ENCODE measurements around the gene DPF3. TPM values are rescaled to one million over a fixed set of nuclear protein-coding genes. Genes with fewer than 3 reads are reported as not detected.

Gene DPF3
- polyA plus RNA-seq, 2 donors, result 0.16 to 0.37 TPM

- H3K27ac ChIP-seq (ENCODE audit: low read depth in 2 of 2, low read length in 1 of 2), result no peak overlapping the region
- H3K4me1 ChIP-seq (ENCODE audit: control insufficient read depth in 2 of 2, insufficient read depth in 2 of 2, low read length in 1 of 2), result no peaks in the 10 kb centered on the region
- no peaks in the 10 kb centered on the region for H3K36me3 ChIP-seq (ENCODE audit: control insufficient read depth in 2 of 2, insufficient read depth in 2 of 2, low read length in 1 of 2)
- no peaks in the 10 kb centered on the region for H3K27me3 ChIP-seq (ENCODE audit: control insufficient read depth in 1 of 2, insufficient read depth in 2 of 2, low read length in 2 of 2)
- H3K4me3 ChIP-seq (ENCODE audit: low read depth in 1 of 2, low read length in 2 of 2), result no peak overlapping the region
- no peaks in the 10 kb centered on the region for H3K9me3 ChIP-seq (ENCODE audit: control insufficient read depth in 2 of 2, insufficient read depth in 1 of 2, low read depth in 1 of 2, low read length in 1 of 2)
- 67 to 71% methylated on average over 14 of the region's 14 CpGs for WGBS, 2 donors
Observed at GRCh38 chr14:72736786-72737559, 156.9 kb downstream of the DPF3 start.

GRCh38 chr14:72736308-72736707 lies 157.6 kb downstream of the DPF3 start:
- Histone ChIP-seq H3K4me3 (ENCODE audit: low read depth in 1 of 2, low read length in 2 of 2) (no peak overlapping the region), H3K27ac (ENCODE audit: low read depth in 2 of 2, low read length in 1 of 2) (no peak overlapping the region), H3K9me3 (ENCODE audit: control insufficient read depth in 2 of 2, insufficient read depth in 1 of 2, low read depth in 1 of 2, low read length in 1 of 2) (no peaks in the 10 kb centered on the region), H3K4me1 (ENCODE audit: control insufficient read depth in 2 of 2, insufficient read depth in 2 of 2, low read length in 1 of 2) (no peaks in the 10 kb centered on the region), H3K36me3 (ENCODE audit: control insufficient read depth in 2 of 2, insufficient read depth in 2 of 2, low read length in 1 of 2) (no peaks in the 10 kb centered on the region), H3K27me3 (ENCODE audit: control insufficient read depth in 1 of 2, insufficient read depth in 2 of 2, low read length in 2 of 2) (no peaks in the 10 kb centered on the region)
- 76 to 77% methylated on average over 3 of the region's 3 CpGs for WGBS, 2 donors

- Histone ChIP-seq H3K4me1 (ENCODE audit: control insufficient read depth in 2 of 2, insufficient read depth in 2 of 2, low read length in 1 of 2) (no peaks in the 10 kb centered on the region), H3K4me3 (ENCODE audit: low read depth in 1 of 2, low read length in 2 of 2) (no peak overlapping the region), H3K36me3 (ENCODE audit: control insufficient read depth in 2 of 2, insufficient read depth in 2 of 2, low read length in 1 of 2) (no peaks in the 10 kb centered on the region), H3K9me3 (ENCODE audit: control insufficient read depth in 2 of 2, insufficient read depth in 1 of 2, low read depth in 1 of 2, low read length in 1 of 2) (no peaks in the 10 kb centered on the region), H3K27ac (ENCODE audit: low read depth in 2 of 2, low read length in 1 of 2) (no peak overlapping the region), H3K27me3 (ENCODE audit: control insufficient read depth in 1 of 2, insufficient read depth in 2 of 2, low read length in 2 of 2) (no peaks in the 10 kb centered on the region)
- WGBS, 2 donors, result 87 to 88% methylated on average over 16 of the region's 16 CpGs
Observed at GRCh38 chr14:72732022-72732780, 161.7 kb downstream of the DPF3 start.

DNA sequence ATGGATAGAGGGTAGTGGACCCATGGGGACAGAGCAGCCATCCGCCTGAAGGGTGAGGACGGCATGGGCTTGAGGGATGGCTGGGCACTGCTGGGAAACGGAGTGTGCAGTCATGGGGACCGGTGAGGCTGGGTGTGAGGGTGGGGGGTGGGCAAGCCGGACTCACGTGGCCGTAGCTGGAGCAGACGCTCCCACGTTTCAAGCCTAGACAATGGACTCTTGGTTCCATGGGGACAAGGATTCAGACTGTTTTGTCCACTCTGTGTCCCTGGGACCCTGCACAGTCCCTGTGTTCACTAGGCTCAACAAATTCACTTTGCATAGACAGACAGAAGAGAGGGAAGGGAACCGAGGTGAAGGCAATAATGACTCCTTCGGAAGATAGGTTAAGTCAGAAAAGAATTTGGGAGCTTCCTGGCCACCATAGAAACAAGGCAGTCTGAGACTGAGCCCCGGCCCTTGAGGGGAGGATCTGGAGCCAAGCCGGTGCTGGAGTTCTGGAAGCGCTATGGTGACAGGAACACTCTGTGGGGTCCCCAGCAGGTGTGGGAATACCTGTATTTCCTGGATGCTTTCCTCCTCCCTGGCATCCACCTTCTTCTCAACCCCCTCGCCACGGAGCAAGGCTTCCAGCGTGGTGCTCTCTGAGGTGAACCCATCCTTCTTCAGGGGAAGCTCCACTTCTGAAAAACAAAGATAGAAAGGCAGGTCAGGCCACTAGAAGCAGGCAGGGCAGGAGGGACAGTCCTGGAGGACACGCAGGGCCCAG lies 162.5 kb downstream of the DPF3 start:
- 87 to 91% methylated on average over 18 of the region's 18 CpGs for WGBS, 2 donors
- no peak overlapping the region for H3K4me3 ChIP-seq (ENCODE audit: low read depth in 1 of 2, low read length in 2 of 2)
- no peaks in the 10 kb centered on the region for H3K27me3 ChIP-seq (ENCODE audit: control insufficient read depth in 1 of 2, insufficient read depth in 2 of 2, low read length in 2 of 2)

DNA sequence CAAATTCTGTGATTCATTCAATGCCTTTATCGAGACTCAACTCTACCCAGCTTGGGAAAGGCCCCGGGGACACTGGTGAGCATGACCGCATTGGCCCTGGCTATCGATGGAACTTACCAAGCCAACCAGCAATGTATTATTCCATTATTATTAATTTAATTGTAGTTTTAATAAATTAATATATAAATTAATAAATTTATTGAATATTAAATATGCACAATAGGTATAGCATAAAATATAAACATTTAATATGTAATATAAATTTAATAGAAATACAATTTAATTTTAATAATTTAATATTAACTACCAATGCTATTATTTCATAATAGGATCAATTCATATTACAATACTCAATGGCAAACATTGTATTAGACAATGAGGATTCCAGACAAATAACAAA lies 163.4 kb downstream of the DPF3 start:
- Histone ChIP-seq H3K27me3 (ENCODE audit: control insufficient read depth in 1 of 2, insufficient read depth in 2 of 2, low read length in 2 of 2) (no peaks in the 10 kb centered on the region), H3K9me3 (ENCODE audit: control insufficient read depth in 2 of 2, insufficient read depth in 1 of 2, low read depth in 1 of 2, low read length in 1 of 2) (no peaks in the 10 kb centered on the region)
- 92 to 97% methylated on average over 4 of the region's 4 CpGs for WGBS, 2 donors

More for the DNA sequence above, 162.5 kb downstream of the DPF3 start:
- no peaks in the 10 kb centered on the region for H3K9me3 ChIP-seq (ENCODE audit: control insufficient read depth in 2 of 2, insufficient read depth in 1 of 2, low read depth in 1 of 2, low read length in 1 of 2)
- no peaks in the 10 kb centered on the region for H3K4me1 ChIP-seq (ENCODE audit: control insufficient read depth in 2 of 2, insufficient read depth in 2 of 2, low read length in 1 of 2)
- H3K36me3 ChIP-seq (ENCODE audit: control insufficient read depth in 2 of 2, insufficient read depth in 2 of 2, low read length in 1 of 2), result no peaks in the 10 kb centered on the region
- H3K27ac ChIP-seq (ENCODE audit: low read depth in 2 of 2, low read length in 1 of 2), result no peak overlapping the region

DNA sequence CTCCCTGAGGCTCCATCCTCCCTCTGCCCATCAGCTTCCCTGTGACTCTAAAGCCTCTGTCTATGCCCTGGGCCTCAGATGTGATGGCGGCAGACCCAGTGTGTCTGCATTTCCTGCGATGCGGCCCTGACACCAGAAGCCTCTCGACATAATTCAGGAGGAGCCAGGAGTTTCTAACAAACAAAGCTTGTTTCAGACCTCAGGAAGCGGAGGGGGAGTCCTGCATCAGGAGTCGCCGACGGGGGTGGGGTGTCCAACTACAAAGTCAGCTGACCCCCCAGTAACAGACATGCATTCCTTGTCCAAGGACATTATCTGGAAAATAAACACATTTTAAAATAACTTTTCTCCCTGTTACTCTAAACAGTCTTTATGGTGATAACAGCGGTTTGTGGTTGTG lies 167.5 kb downstream of the DPF3 start:
- Histone ChIP-seq H3K27ac (ENCODE audit: low read depth in 2 of 2, low read length in 1 of 2) (no peak overlapping the region), H3K9me3 (ENCODE audit: control insufficient read depth in 2 of 2, insufficient read depth in 1 of 2, low read depth in 1 of 2, low read length in 1 of 2) (no peaks in the 10 kb centered on the region), H3K4me1 (ENCODE audit: control insufficient read depth in 2 of 2, insufficient read depth in 2 of 2, low read length in 1 of 2) (no peaks in the 10 kb centered on the region), H3K27me3 (ENCODE audit: control insufficient read depth in 1 of 2, insufficient read depth in 2 of 2, low read length in 2 of 2) (no peaks in the 10 kb centered on the region), H3K4me3 (ENCODE audit: low read depth in 1 of 2, low read length in 2 of 2) (no peak overlapping the region), H3K36me3 (ENCODE audit: control insufficient read depth in 2 of 2, insufficient read depth in 2 of 2, low read length in 1 of 2) (no peaks in the 10 kb centered on the region)
- 58 to 61% methylated on average over 9 of the region's 9 CpGs for WGBS, 2 donors

More for the DNA sequence above, 163.4 kb downstream of the DPF3 start:
- no peak overlapping the region for H3K4me3 ChIP-seq (ENCODE audit: low read depth in 1 of 2, low read length in 2 of 2)
- H3K4me1 ChIP-seq (ENCODE audit: control insufficient read depth in 2 of 2, insufficient read depth in 2 of 2, low read length in 1 of 2), result no peaks in the 10 kb centered on the region
- H3K27ac ChIP-seq (ENCODE audit: low read depth in 2 of 2, low read length in 1 of 2), result no peak overlapping the region
- H3K36me3 ChIP-seq (ENCODE audit: control insufficient read depth in 2 of 2, insufficient read depth in 2 of 2, low read length in 1 of 2), result no peaks in the 10 kb centered on the region

DNA sequence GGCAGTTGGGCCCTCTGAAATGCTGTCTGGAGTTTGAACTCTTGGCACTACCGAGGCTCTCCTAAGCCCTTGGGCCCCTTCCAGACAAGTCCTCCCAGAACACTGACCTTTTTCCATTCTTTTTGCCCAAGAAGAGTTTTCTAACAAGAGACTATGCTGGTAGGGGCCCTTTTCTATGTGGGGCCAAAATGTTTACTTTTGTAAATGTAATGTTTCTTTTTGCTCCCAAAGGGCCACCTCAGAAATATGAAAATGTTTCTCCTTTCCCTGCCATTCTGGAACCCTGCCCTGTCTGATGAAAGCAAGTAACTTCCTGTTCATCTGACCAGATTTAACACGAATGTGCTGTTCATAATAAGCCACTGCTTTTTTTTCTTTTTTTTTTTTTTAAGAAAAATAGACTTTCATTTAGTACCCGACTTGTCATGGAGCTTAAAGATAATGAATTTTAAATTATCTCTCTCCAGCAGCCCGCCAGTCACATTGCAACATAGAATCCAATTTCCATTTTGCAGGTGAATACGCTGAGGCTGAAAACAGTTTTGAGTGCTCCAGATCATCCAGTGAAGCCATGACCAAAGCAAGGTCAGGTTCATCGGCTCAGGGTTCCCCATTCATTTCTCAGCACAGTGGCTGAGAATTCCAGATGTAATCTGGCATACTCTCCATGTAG lies 169.9 kb downstream of the DPF3 start:
- no peaks in the 10 kb centered on the region for H3K27me3 ChIP-seq (ENCODE audit: control insufficient read depth in 1 of 2, insufficient read depth in 2 of 2, low read length in 2 of 2)
- H3K4me3 ChIP-seq (ENCODE audit: low read depth in 1 of 2, low read length in 2 of 2), result no peak overlapping the region
- WGBS, 2 donors, result 50 to 53% methylated on average over 6 of the region's 6 CpGs
- no peaks in the 10 kb centered on the region for H3K36me3 ChIP-seq (ENCODE audit: control insufficient read depth in 2 of 2, insufficient read depth in 2 of 2, low read length in 1 of 2)
- H3K4me1 ChIP-seq (ENCODE audit: control insufficient read depth in 2 of 2, insufficient read depth in 2 of 2, low read length in 1 of 2), result no peaks in the 10 kb centered on the region
- H3K27ac ChIP-seq (ENCODE audit: low read depth in 2 of 2, low read length in 1 of 2), result no peak overlapping the region
- no peaks in the 10 kb centered on the region for H3K9me3 ChIP-seq (ENCODE audit: control insufficient read depth in 2 of 2, insufficient read depth in 1 of 2, low read depth in 1 of 2, low read length in 1 of 2)

- Histone ChIP-seq H3K4me3 (ENCODE audit: low read depth in 1 of 2, low read length in 2 of 2) (no peak overlapping the region), H3K27ac (ENCODE audit: low read depth in 2 of 2, low read length in 1 of 2) (no peak overlapping the region), H3K36me3 (ENCODE audit: control insufficient read depth in 2 of 2, insufficient read depth in 2 of 2, low read length in 1 of 2) (no peaks in the 10 kb centered on the region), H3K9me3 (ENCODE audit: control insufficient read depth in 2 of 2, insufficient read depth in 1 of 2, low read depth in 1 of 2, low read length in 1 of 2) (no peaks in the 10 kb centered on the region), H3K4me1 (ENCODE audit: control insufficient read depth in 2 of 2, insufficient read depth in 2 of 2, low read length in 1 of 2) (no peaks in the 10 kb centered on the region), H3K27me3 (ENCODE audit: control insufficient read depth in 1 of 2, insufficient read depth in 2 of 2, low read length in 2 of 2) (no peaks in the 10 kb centered on the region)
- WGBS, 2 donors, result 89 to 90% methylated on average over 11 of the region's 11 CpGs
Observed at GRCh38 chr14:72722201-72722785, 171.6 kb downstream of the DPF3 start.

GRCh38 chr14:72721083-72721482 lies 172.8 kb downstream of the DPF3 start:
- Histone ChIP-seq H3K36me3 (ENCODE audit: control insufficient read depth in 2 of 2, insufficient read depth in 2 of 2, low read length in 1 of 2) (no peaks in the 10 kb centered on the region), H3K9me3 (ENCODE audit: control insufficient read depth in 2 of 2, insufficient read depth in 1 of 2, low read depth in 1 of 2, low read length in 1 of 2) (no peaks in the 10 kb centered on the region), H3K4me3 (ENCODE audit: low read depth in 1 of 2, low read length in 2 of 2) (no peak overlapping the region), H3K27me3 (ENCODE audit: control insufficient read depth in 1 of 2, insufficient read depth in 2 of 2, low read length in 2 of 2) (no peaks in the 10 kb centered on the region), H3K27ac (ENCODE audit: low read depth in 2 of 2, low read length in 1 of 2) (no peak overlapping the region), H3K4me1 (ENCODE audit: control insufficient read depth in 2 of 2, insufficient read depth in 2 of 2, low read length in 1 of 2) (peaks cover 0 to 2% of the 10 kb centered on the region in 2 donors)
